ENCODE measurements around the gene RDX.

The RDX gene

GRCh38 chr11:110126936-110127335 lies 169.5 kb downstream of the RDX start:
- Histone ChIP-seq H3K4me3 (ENCODE audit: low read depth, low read length) (no peak overlapping the region), H3K4me1 (ENCODE audit: control insufficient read depth, insufficient read depth, low read length) (peaks cover 24% of the 10 kb centered on the region), H3K27me3 (ENCODE audit: control insufficient read depth, insufficient read depth, low read length) (no peaks in the 10 kb centered on the region), H3K9ac (ENCODE audit: low read length) (no peak overlapping the region), H3K27ac (ENCODE audit: low read depth, low read length) (no peak overlapping the region), H3K9me3 (ENCODE audit: control insufficient read depth, insufficient read depth, low read depth, low read length) (no peaks in the 10 kb centered on the region), H3K36me3 (ENCODE audit: control insufficient read depth, insufficient read depth, low read length) (no peaks in the 10 kb centered on the region)

- Histone ChIP-seq H3K9ac (ENCODE audit: low read length) (no peak overlapping the region), H3K27me3 (ENCODE audit: control insufficient read depth, insufficient read depth, low read length) (no peaks in the 10 kb centered on the region), H3K9me3 (ENCODE audit: control insufficient read depth, insufficient read depth, low read depth, low read length) (no peaks in the 10 kb centered on the region), H3K4me3 (ENCODE audit: low read depth, low read length) (no peak overlapping the region), H3K36me3 (ENCODE audit: control insufficient read depth, insufficient read depth, low read length) (no peaks in the 10 kb centered on the region), H3K4me1 (ENCODE audit: control insufficient read depth, insufficient read depth, low read length) (peaks cover 20% of the 10 kb centered on the region), H3K27ac (ENCODE audit: low read depth, low read length) (no peak overlapping the region)
These were observed 170.8 kb downstream of the RDX start for GRCh38 chr11:110125632-110126031.
